GM23338 (cell line): ENCODE data around the gene INHBB. TPM values are rescaled to one million over a fixed set of nuclear protein-coding genes. Genes with fewer than 3 reads are reported as not detected.

Experiments
- ATAC-seq: fragments of 200-7000 bp; cut with Tn5 transposase; 3 replicates; pipeline ENCODE4 v1.9.1; 2020
- DNase-seq: peaks from one replicate; pipeline ENCODE4 v3.0.0-alpha.2; 2015; ENCODE audit warnings: low spot score
- H2AFZ ChIP-seq: fragments of 200-600 bp; sonication (generic); 2 replicates; pipeline ENCODE4 v1.8.0; 2016; ENCODE audit warnings: antibody characterized with exemption, mild to moderate bottlenecking, moderate library complexity
- H3F3A ChIP-seq: fragments of 200-600 bp; sonication (generic); replicated peaks from 2 replicates; pipeline ENCODE4 v1.8.0; 2017; ENCODE audit warnings: antibody characterized with exemption, mixed run types, low read depth
- H3K27ac ChIP-seq: fragments of 200-600 bp; sonication (generic); 2 replicates; pipeline ENCODE4 v1.6.1; 2016; ENCODE audit warnings: low read depth
- H3K27me3 ChIP-seq: fragments of 200-600 bp; sonication (generic); 2 replicates; pipeline ENCODE4 v1.8.0; 2016; ENCODE audit warnings: mild to moderate bottlenecking, mixed run types, moderate library complexity; ENCODE audit not compliant: insufficient read depth
- H3K36me3 ChIP-seq: fragments of 200-600 bp; sonication (generic); 2 replicates; pipeline ENCODE4 v1.8.0; 2016; ENCODE audit warnings: mild to moderate bottlenecking; ENCODE audit not compliant: insufficient read depth
- H3K4me1 ChIP-seq: fragments of 200-600 bp; sonication (generic); 2 replicates; pipeline ENCODE4 v1.8.0; 2016; ENCODE audit warnings: mild to moderate bottlenecking, moderate library complexity; ENCODE audit not compliant: insufficient read depth
- H3K4me2 ChIP-seq: fragments of 200-600 bp; sonication (generic); 2 replicates; pipeline ENCODE4 v1.7.1; 2017; ENCODE audit warnings: mixed run types
- H3K4me3 ChIP-seq: fragments of 200-600 bp; sonication (generic); 2 replicates; pipeline ENCODE4 v1.6.1; 2016; ENCODE audit warnings: mixed run types
- H3K79me2 ChIP-seq: fragments of 200-600 bp; sonication (generic); replicated peaks from 2 replicates; pipeline ENCODE4 v1.8.0; 2017; ENCODE audit warnings: mild to moderate bottlenecking; ENCODE audit not compliant: insufficient read depth
- H3K9me2 ChIP-seq: fragments of 200-600 bp; sonication (generic); 2 replicates; pipeline ENCODE4 v1.8.0; 2017; ENCODE audit not compliant: insufficient read depth
- H4K20me1 ChIP-seq: fragments of 200-600 bp; sonication (generic); replicated peaks from 2 replicates; pipeline ENCODE4 v1.8.0; 2017; ENCODE audit warnings: mild to moderate bottlenecking; ENCODE audit not compliant: insufficient read depth
- H3K27ac Mint-ChIP-seq: 2 replicates; pipeline ENCODE4 v1.8.0; 2020; ENCODE audit warnings: inconsistent platforms, mild to moderate bottlenecking, moderate library complexity, mixed read lengths
- H3K27me3 Mint-ChIP-seq: 3 replicates; pipeline ENCODE4 v1.8.0; 2022; ENCODE audit warnings: low read depth, mild to moderate bottlenecking, moderate library complexity, mixed read lengths, inconsistent platforms; ENCODE audit not compliant: insufficient read depth, poor library complexity
- H3K36me3 Mint-ChIP-seq: 3 replicates; pipeline ENCODE4 v1.8.0; 2021; ENCODE audit warnings: low read depth, mild to moderate bottlenecking, inconsistent platforms, moderate library complexity, mixed read lengths
- H3K4me1 Mint-ChIP-seq: 3 replicates; pipeline ENCODE4 v1.8.0; 2020; ENCODE audit warnings: mild to moderate bottlenecking, inconsistent platforms, mixed read lengths
- H3K4me3 Mint-ChIP-seq: 3 replicates; pipeline ENCODE4 v1.8.0; 2021; ENCODE audit warnings: moderate library complexity, mild to moderate bottlenecking, inconsistent platforms, mixed read lengths
- H3K9me3 Mint-ChIP-seq: 3 replicates; pipeline ENCODE4 v1.8.0; 2020; ENCODE audit warnings: moderate library complexity, mild to moderate bottlenecking, inconsistent platforms, mixed read lengths
- CTCF ChIP-seq, 2 experiments: fragments of 200-600 bp in 1 of 2; sonication (generic) in 1 of 2; conservative IDR thresholded peaks; 2 replicates each; pipeline versions ENCODE4 v1.5.1 to v1.6.1; 2016 to 2017; ENCODE audit warnings: antibody characterized with exemption in 2 of 2, low read depth in 2 of 2, mild to moderate bottlenecking in 2 of 2, moderate library complexity in 1 of 2
- JUNB ChIP-seq: IDR thresholded peaks from one replicate; pipeline ENCODE4 v1.6.1; 2016; ENCODE audit warnings: antibody characterized with exemption; ENCODE audit not compliant: unreplicated experiment
- REST ChIP-seq: IDR thresholded peaks from one replicate; pipeline ENCODE4 v1.6.1; 2018; ENCODE audit warnings: antibody characterized with exemption; ENCODE audit not compliant: unreplicated experiment
- STAT1 ChIP-seq: IDR thresholded peaks from one replicate; pipeline ENCODE4 v1.6.1; 2016; ENCODE audit warnings: antibody characterized with exemption; ENCODE audit not compliant: unreplicated experiment
- ZNF114 ChIP-seq: fragments of 250-450 bp; sonication (Bioruptor Pico); IDR thresholded peaks from 2 replicates; pipeline ENCODE4 v1.5.0; 2020; ENCODE audit warnings: mild to moderate bottlenecking, moderate library complexity
- polyA plus RNA-seq: library from polyadenylated mRNA; unstranded; fragments of >200 nt; fragmentation: Nextera tagmentation; extraction: Ambion mirVana; gene quantifications from 2 replicates; pipeline ENCODE4 v1.2.1, GENCODE V29; 2016
- total RNA-seq: library from RNA; depleted of rRNA; stranded (reverse); fragments of >200 nt; shearing (Covaris generic); gene quantifications from 2 replicates; pipeline ENCODE4 v1.2.3, GENCODE V29; 2014

The INHBB gene
- total and polyA plus RNA-seq, 2 experiments from 2014 or later = 0.21 TPM; not detected in 1

GRCh38 chr2:120371969-120372625 lies 26.2 kb downstream of the INHBB start:
- no peaks in the 10 kb centered on the region for H3K79me2 ChIP-seq
- Mint-ChIP-seq H3K36me3 (no peaks in the 10 kb centered on the region), H3K4me3 (no peak overlapping the region; the same call in 2 of the 3 replicates), H3K27me3 (peaks cover 20% of the 10 kb centered on the region), H3K4me1 (peaks cover 33% of the 10 kb centered on the region), H3K9me3 (no peaks in the 10 kb centered on the region; the same call in 2 of the 3 replicates), H3K27ac (peak overlapping the region; percentile 35; the same call in 1 of the 2 replicates)
- peaks cover 8% of the 10 kb centered on the region for H3F3A ChIP-seq
- no peak for DNase-seq
- H4K20me1 ChIP-seq = no peaks in the 10 kb centered on the region
- no peaks in the 10 kb centered on the region for H3K36me3 ChIP-seq
- no peak overlapping the region for H3K27ac ChIP-seq
- peaks cover 34% of the 10 kb centered on the region for H3K4me1 ChIP-seq
- peak overlapping the region; percentile 73 for H3K4me2 ChIP-seq
- no peak overlapping the region for H3K4me3 ChIP-seq
- peaks cover 10% of the 10 kb centered on the region; the same call in 1 of the 2 replicates for H3K27me3 ChIP-seq
- ATAC-seq = peak; percentile 17
- H3K9me2 ChIP-seq = no peaks in the 10 kb centered on the region
- TF ChIP-seq STAT1 = no peak
- H2AFZ ChIP-seq = peak overlapping the region; percentile 86

- H3K4me1 Mint-ChIP-seq = peaks cover 34% of the 10 kb centered on the region
- no peak overlapping the region for H3K4me3 Mint-ChIP-seq
- Histone ChIP-seq H3F3A (peaks cover 8% of the 10 kb centered on the region), H3K79me2 (no peaks in the 10 kb centered on the region), H3K36me3 (no peaks in the 10 kb centered on the region), H3K9me2 (no peaks in the 10 kb centered on the region), H3K27ac (no peak overlapping the region), H3K4me2 (peak overlapping the region; percentile 73), H3K27me3 (peaks cover 10% of the 10 kb centered on the region; the same call in 1 of the 2 replicates), H3K4me3 (peak overlapping the region; percentile 42; the same call in 1 of the 2 replicates), H3K4me1 (peaks cover 34% of the 10 kb centered on the region), H4K20me1 (no peaks in the 10 kb centered on the region), H2AFZ (no peak overlapping the region)
- DNase-seq = no peak
- H3K9me3 Mint-ChIP-seq = no peaks in the 10 kb centered on the region; the same call in 2 of the 3 replicates
- no peak for TF ChIP-seq JUNB
- H3K36me3 Mint-ChIP-seq = no peaks in the 10 kb centered on the region
- ATAC-seq = no peak
- H3K27ac Mint-ChIP-seq = no peak overlapping the region
- H3K27me3 Mint-ChIP-seq = peaks cover 16% of the 10 kb centered on the region
These were observed 26.9 kb downstream of the INHBB start for GRCh38 chr2:120372816-120373215.

- H3K9me3 Mint-ChIP-seq = no peaks in the 10 kb centered on the region; the same call in 2 of the 3 replicates
- no peaks in the 10 kb centered on the region for H3K36me3 Mint-ChIP-seq
- Histone ChIP-seq H3K4me2 (peak overlapping the region; percentile 73), H4K20me1 (no peaks in the 10 kb centered on the region), H3K9me2 (no peaks in the 10 kb centered on the region), H2AFZ (peak overlapping the region; percentile 61; the same call in 1 of the 2 replicates), H3K4me3 (peak overlapping the region; percentile 42), H3K36me3 (no peaks in the 10 kb centered on the region), H3F3A (peaks cover 8% of the 10 kb centered on the region), H3K79me2 (no peaks in the 10 kb centered on the region), H3K27ac (peak overlapping the region; percentile 65; the same call in 1 of the 2 replicates), H3K27me3 (peaks cover 10% of the 10 kb centered on the region; the same call in 1 of the 2 replicates), H3K4me1 (peaks cover 34% of the 10 kb centered on the region)
- H3K27ac Mint-ChIP-seq = peak overlapping the region; percentile 90
- H3K27me3 Mint-ChIP-seq = peaks cover 16% of the 10 kb centered on the region
- peaks cover 34% of the 10 kb centered on the region for H3K4me1 Mint-ChIP-seq
- DNase-seq (peak; percentile 84), ATAC-seq (peak; percentile 90)
- H3K4me3 Mint-ChIP-seq = no peak overlapping the region; the same call in 1 of the 3 replicates
- no peak for TF ChIP-seq REST
- TF ChIP-seq ZNF114 (CRISPR knock-in tag) = no peak
- TF ChIP-seq JUNB = no peak
- no peak for TF ChIP-seq STAT1
- no peak for TF ChIP-seq CTCF (conservative IDR thresholded peaks at IDR 0.05; ENCODE audit: low read depth in 2 of 2)
These were observed 27.5 kb downstream of the INHBB start for GRCh38 chr2:120373424-120373823.
